HG02759 (cell line): ENCODE measurements around the gene RUNX1.

ENCODE experiments used
- ATAC-seq: cut with Tn5 transposase; IDR thresholded peaks from one replicate; pipeline ENCODE4 v1.9.1; 2021; ENCODE audit warnings: mild to moderate bottlenecking, moderate library complexity; ENCODE audit not compliant: unreplicated experiment

Gene RUNX1

DNA sequence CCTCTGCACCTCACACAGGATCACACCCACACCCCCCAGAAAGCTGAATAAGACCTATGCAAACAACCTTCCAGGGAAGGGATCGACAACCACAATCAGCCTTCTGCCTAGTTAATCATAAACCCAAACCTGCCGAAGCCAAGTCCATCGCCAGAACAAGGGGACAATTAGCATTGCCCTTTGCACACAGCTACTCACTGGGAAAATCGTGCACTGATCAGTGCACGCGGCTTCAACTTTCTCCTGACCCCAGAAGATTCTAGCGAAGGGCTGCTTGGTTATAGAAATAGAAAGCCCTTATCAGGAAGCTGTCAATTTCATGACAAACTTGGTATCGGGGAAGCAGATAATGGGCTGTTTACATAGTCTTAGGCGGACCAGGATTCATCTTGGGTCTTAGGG lies 29.5 kb downstream of the RUNX1 start:
- ATAC-seq: no peak

DNA sequence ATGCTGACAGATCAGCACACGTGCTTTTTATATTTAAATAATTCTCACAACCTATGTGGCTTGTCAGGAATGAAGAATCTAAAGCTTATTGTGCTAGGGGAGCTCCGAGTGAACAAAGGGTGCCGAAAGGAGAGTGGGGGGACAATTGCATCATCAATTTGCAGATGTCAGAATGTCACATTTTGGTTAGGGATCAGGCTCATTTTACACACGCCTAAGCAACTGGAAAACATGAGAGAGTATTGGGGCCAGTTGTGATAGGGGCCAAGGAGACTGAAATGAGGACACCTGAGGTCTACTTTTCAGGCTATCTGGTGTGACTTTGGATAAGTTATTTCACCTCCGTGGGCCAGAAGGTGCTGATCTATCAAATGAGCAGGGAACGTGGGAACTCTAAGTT lies 31.8 kb downstream of the RUNX1 start:
- no peak for ATAC-seq

DNA sequence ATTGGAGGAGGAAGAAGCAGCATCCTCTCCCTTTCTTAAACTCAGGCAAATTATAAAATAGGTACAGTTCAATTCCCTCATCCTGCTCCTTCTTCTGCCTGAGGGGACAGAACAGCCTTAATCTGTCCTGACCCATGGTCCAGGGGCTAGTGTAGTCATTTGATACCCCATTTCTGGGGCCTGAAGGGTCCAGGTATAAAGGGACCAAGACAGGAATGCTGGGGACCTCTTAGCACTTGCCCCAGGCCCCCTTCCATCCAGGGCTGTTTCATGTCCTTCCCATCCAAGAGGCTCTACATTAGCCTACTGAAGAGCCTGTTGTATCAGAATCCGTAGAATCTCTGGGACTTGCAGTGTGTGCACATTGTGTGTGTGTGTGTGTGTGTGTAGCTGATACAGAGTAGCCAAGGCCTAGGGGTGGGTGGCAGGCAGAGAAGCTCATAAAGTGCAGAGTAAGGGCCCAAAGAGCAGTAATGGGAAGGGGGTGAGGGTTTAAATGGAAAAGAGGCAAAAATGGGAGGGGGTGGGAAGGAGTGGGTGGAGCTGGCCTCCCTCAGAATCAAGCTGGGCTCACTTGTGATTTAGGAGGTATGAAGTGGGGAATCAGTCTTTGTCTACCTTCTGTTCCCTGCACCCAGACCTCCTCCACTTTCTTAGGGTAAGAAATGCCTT lies 32.4 kb downstream of the RUNX1 start:
- no peak for ATAC-seq

DNA sequence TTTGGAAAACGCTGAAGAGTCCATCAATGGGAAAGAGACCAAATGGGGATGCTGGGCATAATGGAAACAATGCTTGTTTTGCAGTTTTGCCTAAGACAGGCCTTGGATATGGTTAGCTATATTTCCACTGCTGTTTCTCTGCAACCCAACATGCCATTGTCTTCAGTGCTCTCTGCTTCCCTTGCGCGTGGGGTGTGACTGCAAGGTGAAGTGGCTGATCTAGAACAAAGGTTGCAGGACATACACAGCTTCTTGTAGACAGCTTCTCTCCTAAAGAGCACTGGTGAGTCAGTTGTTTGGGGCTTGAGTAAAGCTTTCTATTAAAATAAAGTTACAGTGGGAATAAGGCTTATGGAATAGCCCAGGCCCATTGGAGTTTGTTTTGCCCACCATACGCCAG lies 33.0 kb downstream of the RUNX1 start:
- no peak for ATAC-seq

DNA sequence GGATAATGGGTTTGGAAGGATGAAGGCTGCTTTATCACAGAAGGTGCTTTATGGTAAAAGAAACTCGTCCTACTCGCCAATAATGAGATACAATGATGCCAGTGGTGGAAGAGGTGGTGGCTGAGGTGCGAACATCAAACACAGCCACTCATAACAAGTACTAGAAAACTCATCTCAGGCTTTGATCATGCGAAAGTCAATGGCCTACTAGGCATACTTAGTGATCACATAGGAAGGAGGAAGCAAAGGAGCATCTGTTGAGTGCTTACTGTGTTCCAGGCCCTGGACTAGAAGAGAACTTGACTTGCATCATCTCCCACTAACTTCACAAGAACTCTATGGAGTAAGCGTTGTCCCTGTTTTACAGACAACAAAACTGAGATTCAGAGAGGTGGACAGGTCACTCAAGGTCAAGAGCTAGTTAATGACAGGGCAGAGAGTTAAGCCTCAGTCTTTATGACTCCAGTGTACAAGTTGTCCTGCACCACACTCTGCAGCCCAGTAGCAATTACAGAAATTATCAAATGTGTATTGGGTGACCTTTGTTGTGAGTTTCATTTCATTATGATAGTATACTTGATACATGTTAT lies 33.6 kb downstream of the RUNX1 start:
- no peak for ATAC-seq

DNA sequence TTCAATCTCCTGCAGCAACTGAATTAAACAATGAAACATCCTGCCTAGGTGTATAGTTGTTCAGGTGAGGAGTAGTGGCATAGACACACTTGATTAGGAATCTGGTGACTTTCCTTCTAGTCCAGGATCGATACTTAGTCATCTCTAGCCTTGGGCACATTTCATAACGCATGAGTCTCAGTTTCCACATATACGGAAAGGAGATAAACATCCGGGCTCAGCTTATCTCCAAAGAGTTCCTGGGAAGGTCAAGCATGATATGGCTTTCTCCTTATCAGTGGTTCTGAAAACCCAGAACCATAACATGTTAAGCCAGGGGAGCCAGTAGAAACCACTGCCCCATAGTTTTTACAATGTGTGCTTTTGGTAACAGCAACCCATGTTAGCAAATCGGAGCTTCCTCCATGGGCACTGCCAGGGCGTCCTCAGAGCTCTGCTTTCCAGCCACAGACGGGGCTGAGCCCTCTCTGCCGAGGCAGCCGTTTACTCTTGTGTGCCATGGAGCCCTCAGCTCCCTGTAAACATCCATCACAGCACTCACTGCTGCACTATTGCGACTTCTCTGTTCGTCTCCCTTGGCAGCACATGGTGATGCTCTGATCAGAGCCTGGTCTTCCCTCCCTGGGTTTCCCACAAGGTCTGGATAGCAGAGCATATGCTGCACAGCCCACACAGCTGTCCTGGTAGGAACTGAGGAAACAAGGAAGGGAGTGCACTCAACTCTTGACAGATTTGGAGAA lies 34.6 kb downstream of the RUNX1 start:
- ATAC-seq: no peak

DNA sequence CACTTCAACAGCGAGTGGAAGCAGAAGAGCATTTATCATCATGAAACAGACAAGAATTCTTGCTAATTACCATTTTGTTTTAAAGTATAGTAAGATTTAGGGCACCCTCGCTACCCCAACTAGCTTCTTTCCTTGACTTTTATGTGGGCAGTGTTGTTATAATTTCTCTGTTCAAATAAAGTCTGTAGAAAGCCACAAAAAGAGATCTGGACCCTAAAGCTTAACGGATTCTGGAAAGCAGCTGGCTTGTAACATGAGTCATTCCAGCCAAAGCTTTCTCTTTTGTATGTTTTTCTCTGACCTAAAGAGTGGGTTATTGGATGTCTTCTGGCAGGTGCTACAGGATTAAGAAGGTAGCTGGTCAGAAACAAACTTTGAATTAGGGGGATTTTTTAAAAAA lies 37.4 kb downstream of the RUNX1 start:
- ATAC-seq: no peak

DNA sequence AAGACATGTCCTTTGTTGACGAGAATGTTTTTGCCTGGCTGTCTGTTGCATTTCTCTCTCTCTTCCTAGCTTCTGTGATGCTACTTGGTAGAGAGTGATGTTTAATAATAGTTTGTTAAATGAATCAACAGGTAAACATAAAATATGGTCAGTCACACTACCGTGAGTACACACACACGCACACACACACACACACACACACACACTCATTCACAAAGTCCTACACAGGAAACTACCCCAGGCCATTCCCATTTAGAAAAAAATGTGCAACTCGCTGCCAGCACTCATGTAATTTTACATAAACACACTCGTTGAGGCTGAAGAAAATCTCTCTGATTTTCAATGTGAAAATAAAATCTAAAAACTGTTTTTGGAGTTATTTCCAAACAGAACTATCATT lies 38.7 kb downstream of the RUNX1 start:
- ATAC-seq: no peak

DNA sequence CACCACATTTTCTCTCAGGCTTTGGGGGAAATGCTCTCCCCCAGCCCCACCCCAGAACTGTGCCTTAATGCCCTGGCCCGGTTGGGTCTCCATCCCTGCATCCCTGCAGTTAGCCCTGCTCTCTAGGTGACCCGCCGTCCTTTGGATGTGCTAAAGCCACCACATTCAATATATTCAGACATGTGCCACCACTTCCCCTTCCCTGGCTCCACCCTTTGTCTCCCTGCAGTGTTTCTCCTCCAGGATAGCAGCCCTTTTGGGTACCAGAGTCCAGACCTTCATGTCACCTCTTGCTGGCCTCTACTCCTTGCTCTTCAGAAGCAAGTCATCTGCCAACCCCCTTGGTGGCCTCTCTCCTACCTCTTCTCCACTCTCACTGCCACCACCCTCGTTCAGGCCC lies 41.8 kb downstream of the RUNX1 start:
- ATAC-seq: no peak

DNA sequence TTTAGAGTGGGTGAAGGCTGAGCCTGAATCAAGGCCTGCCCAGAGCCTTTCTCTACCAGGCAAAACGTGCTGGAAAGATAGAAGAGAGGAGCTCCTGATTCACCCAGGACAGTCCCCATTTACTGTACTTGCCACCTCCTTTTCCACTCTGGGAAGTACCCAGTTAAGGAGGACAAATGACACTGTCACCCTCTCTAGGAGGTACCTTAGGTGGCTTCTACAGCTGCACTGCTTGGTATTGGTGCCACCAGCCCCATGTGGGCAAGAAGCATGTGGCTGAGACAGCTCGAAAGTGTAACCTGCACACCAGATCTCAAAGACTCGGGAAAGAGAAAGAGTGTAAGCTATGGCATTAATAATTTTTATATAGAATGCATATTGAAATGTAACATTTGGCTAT lies 42.3 kb downstream of the RUNX1 start:
- no peak for ATAC-seq

DNA sequence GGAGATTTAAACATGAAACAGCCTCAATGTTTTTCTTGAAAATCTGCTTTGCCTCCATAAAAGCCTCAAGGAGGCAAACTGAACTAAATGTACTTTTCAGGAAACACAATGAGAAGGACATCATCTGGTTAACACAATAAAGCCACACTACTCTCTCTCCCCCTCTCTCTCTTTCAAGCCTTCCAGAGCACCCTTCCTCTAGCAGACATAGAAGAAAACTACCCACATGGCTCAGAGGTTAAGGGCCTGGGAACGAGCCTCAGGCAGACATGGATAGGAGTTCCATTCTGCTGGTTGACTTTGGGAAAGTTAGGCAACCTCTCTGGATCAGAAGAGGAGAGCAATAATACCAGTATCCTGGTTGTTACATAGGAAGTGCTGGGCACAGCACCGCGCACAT lies 42.9 kb downstream of the RUNX1 start:
- no peak for ATAC-seq

DNA sequence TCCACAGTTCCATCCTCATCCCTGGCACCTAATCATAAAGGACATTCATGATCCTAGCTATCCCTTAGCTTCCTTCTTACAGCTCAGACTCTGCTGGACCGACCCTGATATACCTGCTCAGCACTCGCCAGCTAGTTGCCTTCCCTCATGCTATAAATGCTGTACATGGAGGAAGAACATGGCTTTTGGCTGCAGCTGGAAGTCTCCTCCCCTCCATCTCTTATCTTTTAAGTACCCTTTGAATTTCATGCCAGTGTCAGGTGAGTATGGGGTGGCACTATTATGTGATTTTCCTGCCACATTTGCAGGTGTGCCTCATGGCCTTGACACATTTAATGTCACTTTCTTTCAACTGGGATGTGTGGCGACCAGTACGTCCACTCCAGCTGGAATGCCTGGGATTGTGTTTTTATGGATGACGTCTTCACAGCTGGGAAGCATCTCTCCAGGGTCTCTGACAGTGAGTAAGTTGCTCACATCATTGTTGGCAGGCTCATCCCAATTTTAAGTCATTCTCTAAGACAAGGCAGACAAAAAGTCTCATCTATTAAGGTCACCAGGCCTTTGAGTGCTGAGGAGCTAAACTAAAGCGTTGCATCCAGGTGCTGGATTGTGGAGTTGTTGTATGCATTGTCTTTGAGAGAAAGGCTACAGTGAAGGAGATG lies 43.4 kb downstream of the RUNX1 start:
- no peak for ATAC-seq

DNA sequence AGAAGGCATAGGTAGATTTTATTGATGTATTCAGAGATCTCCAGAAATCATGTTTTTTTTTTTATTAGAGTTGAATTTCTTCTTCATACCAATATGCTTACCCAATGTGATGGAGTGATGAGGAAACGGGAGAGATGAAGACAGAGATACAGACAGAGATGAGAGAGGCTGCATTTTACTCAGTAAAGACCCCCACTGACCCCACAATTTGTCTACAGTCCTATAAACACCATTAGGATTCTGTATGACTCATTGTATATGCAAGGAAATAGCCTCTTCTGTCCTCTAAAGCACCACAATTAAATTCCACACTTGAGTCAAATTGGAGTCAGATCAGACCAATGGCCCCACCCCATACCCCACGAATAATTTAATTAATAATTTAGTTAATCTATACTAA lies 44.0 kb downstream of the RUNX1 start:
- no peak for ATAC-seq

DNA sequence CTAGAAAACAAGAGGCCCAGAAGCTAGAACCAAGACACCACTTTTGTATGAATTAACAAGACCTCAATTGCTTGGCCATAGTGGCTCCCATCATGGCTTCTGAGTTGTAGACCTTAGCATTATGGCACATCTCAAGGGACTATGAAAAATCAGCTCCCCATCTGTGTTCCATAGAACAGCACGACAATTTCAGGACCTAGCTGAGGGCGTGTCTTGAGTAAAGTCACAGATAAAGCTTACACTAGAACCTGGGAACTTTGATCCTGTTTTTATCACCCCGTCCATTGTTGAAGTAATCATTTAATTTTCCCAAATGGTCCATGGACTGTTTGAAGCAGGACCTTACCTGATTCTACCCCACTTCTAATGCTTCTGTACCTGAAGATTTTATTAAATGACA lies 44.8 kb downstream of the RUNX1 start:
- ATAC-seq: no peak

DNA sequence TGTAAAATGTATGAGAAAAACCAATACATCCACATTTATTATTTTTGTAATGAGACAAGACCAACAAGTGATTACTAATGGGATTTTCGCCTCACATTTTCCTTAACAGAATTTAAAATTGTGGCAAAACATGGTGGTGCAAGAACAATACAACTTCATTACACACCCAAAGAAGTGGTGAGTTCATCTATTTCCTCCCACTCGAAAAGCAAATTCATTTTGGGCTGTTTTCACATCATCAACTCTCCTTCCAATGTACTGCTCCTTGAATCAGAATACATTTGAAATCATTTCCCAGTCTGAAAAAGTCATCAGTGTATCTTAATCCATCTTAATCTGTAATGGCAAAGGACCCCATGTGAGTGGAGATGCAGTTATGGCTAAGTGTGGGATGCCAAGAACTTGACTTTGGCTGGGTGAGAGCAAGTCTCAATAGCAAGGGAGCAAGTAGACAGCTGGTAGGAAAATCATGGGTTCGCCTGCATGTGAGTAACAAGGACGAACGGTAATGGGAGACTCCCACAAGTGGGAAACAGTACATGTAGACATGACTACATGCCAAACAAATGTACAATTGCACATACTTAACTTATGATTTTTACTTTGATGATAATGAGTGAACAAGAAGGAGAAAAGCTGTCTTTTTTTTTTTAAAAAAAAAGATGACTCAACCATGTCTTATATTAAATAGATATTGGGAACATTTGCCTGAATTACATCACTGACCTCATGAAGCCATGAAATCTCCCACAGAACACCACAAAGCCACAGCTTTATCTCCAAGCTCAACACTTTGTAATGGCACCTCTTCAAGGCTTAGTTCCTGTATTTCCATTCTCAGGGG lies 46.0 kb downstream of the RUNX1 start:
- ATAC-seq: no peak

DNA sequence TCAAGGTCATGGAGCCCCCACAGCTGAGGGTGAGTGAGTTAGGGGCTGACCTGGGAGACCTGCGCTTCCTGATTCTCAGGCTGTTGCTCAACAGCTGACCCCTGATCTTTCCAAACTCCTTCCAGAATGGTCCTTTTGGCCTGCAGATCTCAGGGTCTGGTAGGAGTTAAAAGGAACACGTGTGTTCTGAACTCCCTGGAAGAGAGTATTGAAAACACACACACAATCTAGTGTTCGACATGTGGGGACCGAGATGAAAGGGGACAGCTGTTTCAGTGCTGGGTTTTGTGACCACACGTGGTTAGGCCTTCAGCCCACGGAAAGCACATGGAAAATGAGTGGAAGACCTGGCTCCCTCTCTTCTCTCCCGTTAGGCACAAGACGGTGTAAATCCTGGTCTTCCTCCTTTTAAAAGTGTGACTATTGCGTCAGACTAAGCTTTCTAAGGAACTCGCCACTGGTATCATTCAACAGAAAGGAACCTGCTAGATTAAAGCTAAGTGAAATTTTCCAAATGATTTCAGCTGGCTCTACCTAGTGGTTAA lies 49.6 kb downstream of the RUNX1 start:
- no peak for ATAC-seq

DNA sequence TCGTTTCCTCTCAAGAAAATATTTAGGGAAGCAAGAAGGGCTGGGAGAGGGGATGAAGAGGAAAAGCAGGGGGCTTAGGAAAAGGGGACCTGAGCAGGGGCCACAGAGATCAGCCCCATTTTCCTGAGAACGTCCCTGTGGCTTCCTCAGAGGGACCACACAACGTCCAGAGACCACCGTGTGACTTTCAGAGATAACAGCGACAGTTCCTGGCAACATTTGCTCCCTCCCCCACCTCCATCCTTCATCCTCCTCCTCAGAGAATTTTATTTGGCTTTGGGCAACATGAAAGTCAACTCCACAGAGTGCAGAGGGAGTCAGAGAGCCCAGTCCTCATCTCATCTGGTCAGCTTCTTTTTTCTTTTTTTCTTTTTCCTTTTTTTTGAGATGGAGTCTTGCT lies 50.9 kb downstream of the RUNX1 start:
- ATAC-seq: no peak

DNA sequence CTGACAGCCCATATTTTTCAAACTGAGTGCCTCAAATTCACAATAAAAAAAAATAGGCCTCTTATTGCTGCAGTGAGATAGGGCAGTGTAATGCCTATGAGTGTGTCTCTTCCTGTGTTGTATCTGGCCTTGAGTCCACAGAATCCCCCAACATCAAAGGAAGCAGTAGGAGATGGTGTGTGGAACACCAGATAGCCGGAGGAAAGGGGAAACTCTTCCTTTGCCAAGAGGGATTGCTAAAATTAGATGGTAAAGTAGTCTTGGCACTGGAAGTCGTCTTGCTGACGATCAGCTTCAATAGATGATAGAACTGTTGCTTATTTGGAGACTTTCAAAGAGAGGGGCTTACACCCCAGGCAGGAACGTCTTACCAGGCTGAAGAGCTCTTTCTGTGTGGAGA lies 51.8 kb downstream of the RUNX1 start:
- ATAC-seq: no peak

DNA sequence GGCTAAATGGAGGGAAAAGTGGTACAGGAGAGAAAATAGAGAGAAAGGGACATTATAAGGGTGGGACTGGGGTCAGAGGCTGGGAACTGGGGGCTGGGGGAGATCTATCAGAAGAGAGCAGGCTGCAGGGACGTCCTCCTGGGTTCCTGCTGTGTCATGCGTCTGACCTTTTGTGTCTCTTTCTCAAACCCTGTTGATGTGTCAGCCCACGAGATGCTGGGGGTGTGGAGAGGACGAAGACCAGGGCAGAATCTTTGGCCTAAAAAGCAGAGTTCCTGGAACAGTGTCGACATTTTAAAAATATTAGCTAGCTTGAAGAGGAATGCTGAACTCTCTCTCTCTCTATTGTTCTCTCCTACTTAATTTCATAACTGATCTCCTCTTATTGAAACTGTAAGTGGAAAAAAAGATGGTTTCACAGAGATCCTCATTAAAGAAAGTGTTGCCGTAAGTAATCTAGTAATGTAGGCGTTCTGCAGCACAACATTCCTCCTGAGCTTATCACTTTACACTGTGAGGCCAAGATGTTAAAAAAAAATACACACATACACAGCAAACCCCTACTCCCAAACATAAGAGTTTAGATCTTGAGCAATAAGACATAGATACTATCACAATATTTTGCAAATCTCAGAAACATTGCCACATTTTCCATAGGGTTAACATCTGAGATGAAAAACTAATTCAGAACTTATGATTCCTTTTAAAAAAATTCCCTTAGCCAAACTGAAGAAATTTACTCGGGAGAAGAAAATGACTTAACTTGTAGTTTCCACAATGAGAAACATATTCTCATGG lies 52.6 kb downstream of the RUNX1 start:
- no peak for ATAC-seq

DNA sequence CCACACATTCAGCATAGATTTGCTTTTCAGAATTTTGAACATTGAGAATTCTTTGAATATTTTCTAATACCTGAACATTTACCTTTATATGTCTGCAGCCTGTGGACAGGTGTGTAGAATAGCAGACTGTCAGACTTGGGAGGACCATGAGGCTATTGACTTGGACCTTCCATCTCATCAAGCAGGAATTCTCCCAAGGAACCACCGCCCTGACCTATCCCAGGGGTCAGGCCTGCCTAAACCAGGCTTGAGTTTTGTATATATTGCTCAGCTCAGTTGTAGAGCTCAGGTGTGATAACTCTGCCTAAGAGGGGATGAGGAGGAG lies 53.2 kb downstream of the RUNX1 start:
- ATAC-seq: no peak
